Measurements from ENCODE around the gene UQCRFS1.

DNA sequence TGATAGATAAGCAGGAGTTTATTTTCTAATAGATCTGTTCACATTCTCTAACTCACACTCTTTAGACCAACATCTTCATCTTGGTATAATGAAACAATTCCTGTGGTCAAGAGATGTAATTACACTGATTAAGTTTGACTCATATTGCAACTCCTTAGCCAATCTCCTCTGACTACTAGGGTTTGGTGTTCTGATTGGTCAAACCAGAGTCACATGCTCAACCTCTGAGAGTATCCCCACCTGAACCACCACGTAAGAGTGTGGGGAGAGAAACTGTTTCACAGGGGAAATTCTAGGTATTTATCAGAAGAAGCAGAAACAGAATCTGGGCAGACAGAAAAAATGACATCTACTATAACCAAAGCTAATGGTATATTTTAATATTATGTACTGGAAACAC, 42.4 kb downstream of the UQCRFS1 start:
- TF ChIP-seq POLR2A (IDR thresholded peaks at IDR 0.05): no peak
- TF ChIP-seq, protein P1, sequence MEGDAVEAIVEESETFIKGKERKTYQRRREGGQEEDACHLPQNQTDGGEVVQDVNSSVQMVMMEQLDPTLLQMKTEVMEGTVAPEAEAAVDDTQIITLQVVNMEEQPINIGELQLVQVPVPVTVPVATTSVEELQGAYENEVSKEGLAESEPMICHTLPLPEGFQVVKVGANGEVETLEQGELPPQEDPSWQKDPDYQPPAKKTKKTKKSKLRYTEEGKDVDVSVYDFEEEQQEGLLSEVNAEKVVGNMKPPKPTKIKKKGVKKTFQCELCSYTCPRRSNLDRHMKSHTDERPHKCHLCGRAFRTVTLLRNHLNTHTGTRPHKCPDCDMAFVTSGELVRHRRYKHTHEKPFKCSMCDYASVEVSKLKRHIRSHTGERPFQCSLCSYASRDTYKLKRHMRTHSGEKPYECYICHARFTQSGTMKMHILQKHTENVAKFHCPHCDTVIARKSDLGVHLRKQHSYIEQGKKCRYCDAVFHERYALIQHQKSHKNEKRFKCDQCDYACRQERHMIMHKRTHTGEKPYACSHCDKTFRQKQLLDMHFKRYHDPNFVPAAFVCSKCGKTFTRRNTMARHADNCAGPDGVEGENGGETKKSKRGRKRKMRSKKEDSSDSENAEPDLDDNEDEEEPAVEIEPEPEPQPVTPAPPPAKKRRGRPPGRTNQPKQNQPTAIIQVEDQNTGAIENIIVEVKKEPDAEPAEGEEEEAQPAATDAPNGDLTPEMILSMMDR (IDR thresholded peaks at IDR 0.05): peak in 1 of 12 donors; percentile 29
